T1000 (cell line): Measurements from ENCODE around the gene DEXI.
"Not testable (repeated sequence)": the region's sequence is repeated elsewhere in the genome, so short reads cannot be mapped to it uniquely, and the experiment has no call there.

Experiments
- DNase-seq: peaks from one replicate; lab custom pipeline; 2025; ENCODE audit warnings: mixed read lengths; lab: John Stamatoyannopoulos, UW

Gene DEXI

DNA sequence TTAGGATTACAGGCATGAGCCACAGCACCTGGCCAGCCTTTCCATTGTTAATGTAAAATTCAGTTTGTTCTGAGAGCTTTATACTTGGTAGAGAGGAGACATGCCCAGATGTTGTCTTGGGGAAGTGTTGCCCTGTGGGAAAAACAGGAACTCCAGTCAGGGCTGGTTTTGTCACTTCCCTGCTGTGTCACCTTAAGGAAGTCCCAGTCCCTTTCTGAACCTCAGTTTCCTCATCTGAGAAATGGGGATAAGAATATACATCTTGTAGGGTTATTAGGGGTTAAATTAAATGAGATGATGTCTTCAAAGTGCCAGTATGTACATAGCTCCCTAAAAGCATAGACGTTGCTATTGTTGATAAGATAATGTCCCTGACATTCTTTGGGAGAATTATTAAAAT, 27.3 kb upstream of the DEXI start:
- no peak for DNase-seq

DNA sequence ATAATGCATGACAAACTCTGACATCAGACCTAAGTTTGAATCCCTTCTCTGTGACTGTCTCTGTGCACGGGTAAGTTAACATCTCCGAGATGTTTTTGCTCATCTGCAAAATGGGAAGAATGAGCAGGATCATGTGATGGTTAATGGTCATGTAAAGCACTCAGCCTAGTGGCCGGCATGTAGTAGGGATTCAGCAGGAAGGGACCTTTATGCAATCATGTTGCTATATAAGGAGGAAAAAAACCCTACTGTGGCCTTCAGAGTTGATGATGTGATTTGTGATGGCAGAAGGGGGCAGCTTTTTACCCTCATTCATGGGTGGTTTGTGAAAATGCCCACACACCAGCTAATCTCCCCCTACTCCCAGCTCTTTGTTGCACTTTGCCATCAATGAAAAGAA, 26.2 kb upstream of the DEXI start:
- DNase-seq, result no peak

DNA sequence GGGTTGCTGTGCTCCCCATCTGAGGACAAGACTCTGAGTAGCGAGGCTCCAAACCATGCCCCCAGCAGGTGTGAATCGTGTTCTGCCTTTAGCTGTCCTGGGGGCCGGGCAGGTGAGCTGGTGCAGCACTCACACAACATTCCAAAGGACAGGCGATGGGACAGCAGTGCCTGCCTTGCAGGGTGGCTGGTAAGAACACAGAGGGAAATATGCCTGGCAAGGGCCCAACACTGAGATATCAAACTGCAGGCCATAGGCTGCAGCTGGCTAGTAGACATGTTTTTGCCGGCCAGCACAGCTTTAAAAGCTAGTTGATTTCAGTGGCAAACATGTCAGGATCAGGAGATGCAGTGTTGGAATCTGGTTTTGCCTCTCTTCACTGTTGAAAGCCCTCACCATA, 25.7 kb upstream of the DEXI start:
- no peak for DNase-seq

DNA sequence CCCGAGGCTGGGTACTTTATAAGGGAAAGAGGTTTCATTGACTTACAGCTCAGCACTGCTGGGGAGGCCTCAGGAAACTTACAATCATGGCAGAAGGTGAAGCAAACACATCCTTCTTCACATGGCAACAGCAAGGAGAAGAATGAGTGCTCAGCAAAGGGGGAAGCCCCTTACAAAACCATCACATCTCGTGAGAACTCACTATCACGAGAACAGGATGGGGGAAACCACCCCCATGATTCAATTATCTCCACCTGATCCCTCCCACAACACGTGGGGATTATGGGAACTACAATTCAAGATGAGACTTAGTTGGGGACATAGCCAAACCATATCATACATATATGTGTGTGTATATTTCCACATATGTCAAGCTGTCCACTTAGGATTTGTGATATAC, 24.3 kb upstream of the DEXI start:
- DNase-seq, result not testable (repeated sequence)

- DNase-seq, result no peak
These were observed 23.9 kb upstream of the DEXI start for GRCh38 chr16:10966129-10966528.

- DNase-seq, result no peak
These were observed 23.3 kb upstream of the DEXI start for GRCh38 chr16:10965440-10966061.

- DNase-seq, result no peak
These were observed 22.6 kb upstream of the DEXI start for GRCh38 chr16:10964891-10965326.

GRCh38 chr16:10964039-10964890, 22.0 kb upstream of the DEXI start:
- DNase-seq, result peak; percentile 80

DNA sequence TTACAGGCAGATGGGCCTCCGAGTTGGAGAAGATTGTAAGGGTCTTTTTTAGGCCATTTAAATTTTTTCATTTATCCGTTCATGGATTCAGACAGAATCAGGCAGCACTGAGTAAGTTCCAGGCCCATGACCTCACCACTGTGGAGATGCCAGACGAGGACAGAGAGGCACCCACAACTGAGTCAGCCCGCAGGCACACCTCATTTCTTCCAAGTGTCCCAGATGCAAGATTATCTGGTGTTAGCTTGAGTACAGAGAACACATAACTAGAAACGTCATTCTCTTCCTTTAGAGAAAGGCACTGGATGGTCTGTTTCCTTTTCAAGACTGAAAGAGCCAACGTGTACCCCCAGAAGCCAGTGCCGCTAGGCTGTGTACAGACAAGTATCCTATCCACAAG, 19.0 kb upstream of the DEXI start:
- peak; percentile 65 for DNase-seq

GRCh38 chr16:10959161-10959560, 16.9 kb upstream of the DEXI start:
- no peak for DNase-seq

- no peak for DNase-seq
These were observed 15.7 kb upstream of the DEXI start for GRCh38 chr16:10957771-10958482.

- DNase-seq, result no peak
These were observed 12.6 kb upstream of the DEXI start for GRCh38 chr16:10954903-10955302.

DNA sequence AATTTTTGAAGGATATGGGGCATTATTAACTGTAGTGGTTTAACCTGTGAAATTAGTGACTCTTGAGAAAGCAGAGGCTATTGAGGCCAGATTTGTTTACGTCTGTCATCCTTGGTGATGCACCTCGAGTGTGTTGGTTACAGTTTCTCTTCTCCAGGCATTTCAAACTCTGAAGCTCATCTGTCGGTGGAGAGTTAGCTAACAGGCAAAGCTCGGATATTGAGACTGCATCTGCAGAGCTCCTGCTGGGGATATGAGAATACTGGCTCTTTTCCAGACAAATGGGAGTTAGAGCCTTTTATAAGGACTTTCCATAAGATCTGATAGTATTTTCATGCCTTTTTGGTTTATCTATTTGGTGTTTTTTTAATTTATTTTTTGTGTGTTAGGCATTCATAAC, 8.8 kb upstream of the DEXI start:
- DNase-seq, result no peak

DNA sequence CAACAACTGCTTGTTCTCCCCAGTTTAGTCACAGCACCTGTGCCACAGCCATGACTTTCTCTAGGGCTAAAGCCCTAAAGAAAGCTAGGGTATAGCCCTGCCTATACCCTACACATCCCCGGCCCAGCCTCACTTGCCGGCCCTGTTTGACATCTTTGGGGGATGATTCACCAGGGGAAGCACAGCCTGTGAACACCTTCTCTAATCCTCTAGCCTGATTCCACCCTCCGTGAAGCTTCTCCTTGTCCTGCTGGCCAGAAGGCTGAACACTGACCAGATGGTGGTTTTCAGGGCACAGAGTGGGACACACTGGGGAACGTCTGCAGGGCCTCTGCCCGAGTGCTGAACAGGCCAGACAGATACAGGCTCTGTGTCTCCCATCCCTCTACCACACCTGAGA, 8.1 kb upstream of the DEXI start:
- no peak for DNase-seq

GRCh38 chr16:10949424-10949970, 7.2 kb upstream of the DEXI start:
- DNase-seq, result peak; percentile 37

GRCh38 chr16:10947211-10947787, 5.0 kb upstream of the DEXI start:
- no peak for DNase-seq

GRCh38 chr16:10946308-10946707, 4.0 kb upstream of the DEXI start:
- no peak for DNase-seq

- DNase-seq, result no peak
These were observed 3.0 kb upstream of the DEXI start for GRCh38 chr16:10945065-10945787.

GRCh38 chr16:10944249-10945064, 2.2 kb upstream of the DEXI start, which contains the start of gene CLEC16A:
Gene CLEC16A (plus strand): TSS chr16:10944564. CDS start chr16:10944718, 154 bp downstream.
- DNase-seq, result peak; percentile 96

DNA sequence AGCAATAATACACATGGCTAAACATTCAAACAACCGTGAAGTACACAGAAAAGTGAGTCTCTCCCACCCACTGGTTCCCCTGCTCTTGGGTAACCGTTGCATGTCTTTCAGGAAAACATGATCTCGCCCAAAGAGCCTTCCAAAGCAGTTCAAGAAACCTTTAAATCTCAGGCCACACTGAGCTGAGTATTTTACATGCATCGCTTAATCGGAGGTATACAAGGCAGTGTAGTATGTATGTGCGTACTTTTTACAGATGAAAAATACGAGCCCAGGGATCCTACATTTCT, 741 bp upstream of the DEXI start:
- no peak for DNase-seq

DNA sequence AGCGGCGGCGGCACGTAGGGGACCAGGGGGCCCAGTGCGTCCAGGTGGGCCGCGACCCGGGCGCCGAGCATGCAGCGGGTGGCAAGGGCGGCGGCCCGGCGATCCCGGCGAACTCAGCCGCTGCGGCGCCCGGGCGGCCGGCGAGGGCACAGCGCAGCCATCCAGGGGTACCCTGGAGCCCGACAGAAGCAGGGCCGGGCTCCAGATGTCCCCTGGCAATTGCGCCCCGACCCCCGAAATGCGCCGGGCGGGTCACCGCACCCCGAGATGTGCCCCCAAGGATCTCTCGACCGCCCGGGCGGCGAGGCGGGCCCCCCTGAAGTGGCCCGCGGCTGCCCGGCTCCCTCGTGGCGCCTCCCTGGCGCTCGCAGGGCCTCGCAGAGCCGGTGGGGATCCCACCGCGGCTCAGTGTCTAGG, 325 bp downstream of the DEXI start:
- not testable (repeated sequence) for DNase-seq
